ENCODE results near the gene STK17B. TPM values are rescaled to one million over a fixed set of nuclear protein-coding genes. Genes with fewer than 3 reads are reported as not detected.

The STK17B gene
- total and polyA plus RNA-seq, 9 of the 15 experiments (the other 6 are each of a cell fraction or from before 2014, with no cell fraction given), result 2.3 to 17.7 (median 8.5) TPM

DNA sequence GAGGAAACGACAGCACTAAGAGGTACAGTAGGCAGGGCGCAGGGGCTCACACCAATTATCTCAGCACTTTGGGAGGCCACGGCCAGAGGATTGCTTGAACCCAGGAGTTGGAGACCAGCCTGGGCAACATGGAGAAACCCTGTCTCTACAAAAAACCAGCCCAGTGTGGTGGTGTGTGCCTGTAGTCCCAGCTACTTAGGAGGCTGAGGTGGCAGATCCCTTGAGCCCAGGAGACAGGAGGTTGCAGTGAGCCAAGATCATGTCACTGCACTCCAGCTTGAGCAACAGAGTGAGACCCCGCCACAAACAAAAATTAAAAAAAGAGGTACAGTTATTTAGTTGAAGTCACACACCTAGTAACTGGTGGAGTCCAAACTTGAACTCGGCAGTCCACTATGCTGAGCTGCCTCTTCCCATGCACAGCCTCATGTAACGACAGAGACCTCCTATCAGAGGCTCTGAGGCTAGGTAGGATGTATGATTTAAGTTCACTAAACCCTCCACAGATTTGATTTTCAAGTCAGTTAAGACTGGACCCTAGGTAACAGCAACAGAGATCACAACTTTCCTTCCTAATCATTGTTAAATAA lies 8.7 kb downstream of the STK17B start:
- Histone ChIP-seq H3K27ac (ENCODE audit: extremely low read depth, low read depth, low read length) (no peak overlapping the region), H3K4me1 (replicated peaks in 1 of 2; ENCODE audit: control insufficient read depth in 2 of 2, insufficient read depth in 2 of 2, low read length in 2 of 2) (peaks cover 0 to 5% of the 10 kb centered on the region in 2 experiments; a peak in 2 of 5 replicates), H2AFZ (ENCODE audit: low read depth, low read length) (no peak overlapping the region), H3K27me3 (ENCODE audit: control insufficient read depth in 2 of 2, insufficient read depth in 2 of 2, low read length in 2 of 2) (no peaks in the 10 kb centered on the region), H3K36me3 (ENCODE audit: control insufficient read depth, insufficient read depth, low read length) (peaks cover 27% of the 10 kb centered on the region; the same call in 2 of the 3 replicates), H3K9me3 (replicated peaks; ENCODE audit: control insufficient read depth, insufficient read depth, low read depth, low read length) (0 out of 2 replicates have a peak, but pooled peaks cover 4% of the 10 kb centered on the region), H4K20me1 (replicated peaks; ENCODE audit: control insufficient read depth, insufficient read depth, low read length) (no peaks in the 10 kb centered on the region), H3K79me2 (ENCODE audit: control insufficient read depth, insufficient read depth, low read length) (peaks cover 60% of the 10 kb centered on the region), H3K9me1 (ENCODE audit: control insufficient read depth, insufficient read depth, low read length) (no peaks in the 10 kb centered on the region), H3K9ac (ENCODE audit: insufficient read depth in 1 of 2, low read depth in 2 of 2, low read length in 2 of 2) (no peak overlapping the region), H3K4me2 (ENCODE audit: insufficient read depth, low read length) (no peak overlapping the region), H3K4me3 (no peak overlapping the region)
- intact Hi-C loops (cut with micrococcal nuclease), result no loop called here
- 86% methylated on average over 5 of the region's 6 CpGs for WGBS (ENCODE audit: insufficient coverage, low coverage, missing lambda C conversion rate)
- BruUV-seq (replicated peaks), result no TSS peak
- TF ChIP-seq CBFA2T3 (IDR thresholded peaks at IDR 0.05) (no peak), ZNF551 (CRISPR knock-in tag; IDR thresholded peaks at IDR 0.05) (no peak), RBM39 (optimal IDR thresholded peaks at IDR 0.05; ENCODE audit: low read depth, low read length) (no peak), CBX3 (IDR thresholded peaks at IDR 0.05; ENCODE audit: borderline replicate concordance in 1 of 2, low read length in 2 of 2) (no peak), FOXK1 (CRISPR knock-in tag; IDR thresholded peaks at IDR 0.05; ENCODE audit: borderline replicate concordance) (no peak), SRSF1 (IDR thresholded peaks at IDR 0.05; ENCODE audit: low read depth, low read length) (no peak), RUNX1 (IDR thresholded peaks at IDR 0.05; ENCODE audit: low read depth) (no peak), BRD9 (IDR thresholded peaks at IDR 0.05; ENCODE audit: low read depth, partially characterized antibody) (no peak), HNRNPUL1 (IDR thresholded peaks at IDR 0.05; ENCODE audit: low read length) (no peak)
- no peak for DNase-seq (ENCODE audit: extremely low read depth in 1 of 4, low spot score in 3 of 4)
- in situ Hi-C loops (cut with MboI), result no loop called here
- no peak for FAIRE-seq
- ChIA-PET CTCF (ENCODE audit: low intra/inter-chr PET ratio) (no interaction called here), POLR2A (interaction anchor here (0.7 to 1.2 kb wide), 3 partner anchors 9 to 196 kb away, joined by 3 read pairs; no protein-coding TSS in a partner anchor)
- no peak for ATAC-seq
